ENCODE results near the gene MZT2B. TPM values are rescaled to one million over a fixed set of nuclear protein-coding genes. Genes with fewer than 3 reads are reported as not detected.
"Not testable (repeated sequence)": the region's sequence is repeated elsewhere in the genome, so short reads cannot be mapped to it uniquely, and the experiment has no call there.

The MZT2B gene
- total RNA-seq, 4 donors from 2014 or later: 127 to 189 (median 149) TPM

GRCh38 chr2:130160131-130160530 lies 21.9 kb upstream of the MZT2B start:
- intact Hi-C loops (cut with DNase I; ENCODE audit: low total_unique reads): no loop called here
- no peak for DNase-seq (ENCODE audit: low spot score in 2 of 2)
- H3K4me3 ChIP-seq (ENCODE audit: low read depth, poor library complexity, severe bottlenecking): no peak overlapping the region
- no peak for TF ChIP-seq CTCF (IDR thresholded peaks at IDR 0.05)
- no peak for TF ChIP-seq POLR2A (IDR thresholded peaks at IDR 0.05)
- WGBS, 2 donors: 91 to 100% methylated on average over 6 of the region's 6 CpGs

- intact Hi-C loops (cut with DNase I; ENCODE audit: low total_unique reads); DNase-seq (ENCODE audit: low spot score in 2 of 2); H3K4me3 ChIP-seq (ENCODE audit: low read depth, poor library complexity, severe bottlenecking): not testable (repeated sequence)
- WGBS, 2 donors: 77% methylated on average over 24 to 25 of the region's 25 CpGs
Measured at GRCh38 chr2:130160838-130161705, 21.0 kb upstream of the MZT2B start.

- intact Hi-C loops (cut with DNase I; ENCODE audit: low total_unique reads); DNase-seq (ENCODE audit: low spot score in 2 of 2); H3K4me3 ChIP-seq (ENCODE audit: low read depth, poor library complexity, severe bottlenecking): not testable (repeated sequence)
- WGBS, 2 donors: 94 to 95% methylated on average over 6 to 7 of the region's 7 CpGs
Measured at GRCh38 chr2:130162486-130162885, 19.6 kb upstream of the MZT2B start.

- H3K4me3 ChIP-seq (ENCODE audit: low read depth, poor library complexity, severe bottlenecking): no peak overlapping the region
- no peak for DNase-seq (ENCODE audit: low spot score in 2 of 2)
- intact Hi-C loops (cut with DNase I; ENCODE audit: low total_unique reads): no loop called here
- 94 to 95% methylated on average over 9 of the region's 9 CpGs for WGBS, 2 donors
- TF ChIP-seq POLR2A (IDR thresholded peaks at IDR 0.05) (no peak), CTCF (IDR thresholded peaks at IDR 0.05) (no peak)
Measured at GRCh38 chr2:130162968-130163367, 19.1 kb upstream of the MZT2B start.

GRCh38 chr2:130165293-130166016 lies 16.6 kb upstream of the MZT2B start:
- no peak for TF ChIP-seq CTCF (IDR thresholded peaks at IDR 0.05)
- no peak for TF ChIP-seq POLR2A (IDR thresholded peaks at IDR 0.05)
- WGBS, 2 donors: 94 to 95% methylated on average over 8 of the region's 8 CpGs
- DNase-seq (ENCODE audit: low spot score in 2 of 2): no peak
- no peak overlapping the region for H3K4me3 ChIP-seq (ENCODE audit: low read depth, poor library complexity, severe bottlenecking)
- intact Hi-C loops (cut with DNase I; ENCODE audit: low total_unique reads): no loop called here

GRCh38 chr2:130166611-130167010 lies 15.5 kb upstream of the MZT2B start:
- H3K4me3 ChIP-seq (ENCODE audit: low read depth, poor library complexity, severe bottlenecking); DNase-seq (ENCODE audit: low spot score in 2 of 2); intact Hi-C loops (cut with DNase I; ENCODE audit: low total_unique reads): not testable (repeated sequence)
- WGBS, 2 donors: 87 to 90% methylated on average over 3 of the region's 3 CpGs

GRCh38 chr2:130169163-130169562 lies 12.9 kb upstream of the MZT2B start:
- 93 to 94% methylated on average over 3 of the region's 3 CpGs for WGBS, 2 donors
- intact Hi-C loops (cut with DNase I; ENCODE audit: low total_unique reads); H3K4me3 ChIP-seq (ENCODE audit: low read depth, poor library complexity, severe bottlenecking); DNase-seq (ENCODE audit: low spot score in 2 of 2): not testable (repeated sequence)
